ENCODE measurements around the gene PRR16. TPM values are rescaled to one million over a fixed set of nuclear protein-coding genes. Genes with fewer than 3 reads are reported as not detected.

PRR16 gene
- total and polyA plus RNA-seq, 4 experiments from 2014 or later: not detected

DNA sequence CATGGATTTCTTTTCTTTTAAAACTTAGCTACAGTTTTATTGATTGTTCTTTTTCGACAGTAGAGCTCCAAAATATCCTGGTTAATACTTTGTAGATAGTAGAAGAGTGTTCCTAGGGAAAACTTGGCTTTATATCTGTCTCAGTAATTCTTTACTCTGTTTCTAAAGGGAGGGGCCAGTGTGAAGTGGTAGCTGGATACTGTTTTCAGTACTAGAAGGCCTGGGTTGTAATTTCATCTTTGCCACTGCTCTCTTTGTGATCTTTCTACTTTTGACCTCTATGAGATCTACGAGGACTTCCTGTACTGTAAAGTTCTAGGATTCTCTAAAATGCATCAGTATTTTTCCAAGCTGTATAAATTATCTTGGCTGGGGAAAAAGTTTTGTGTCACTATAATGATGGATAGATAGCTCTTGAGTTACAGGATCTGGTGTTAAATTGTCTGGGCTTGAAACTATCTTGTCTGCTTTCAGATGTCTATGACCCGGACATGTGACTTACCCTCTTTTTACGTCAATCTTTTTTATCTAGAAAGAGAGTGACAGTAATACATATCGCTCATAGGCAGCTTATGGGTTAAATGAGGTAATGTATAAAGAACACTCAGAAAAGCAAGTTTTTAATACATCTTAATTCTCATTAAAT, 53.6 kb downstream of the PRR16 start:
- Histone ChIP-seq H3K4me3 (ENCODE audit: low read length in 2 of 2) (no peak overlapping the region), H3K36me3 (ENCODE audit: insufficient read depth, low read length) (no peaks in the 10 kb centered on the region), H3K4me1 (ENCODE audit: insufficient read depth, low read length) (no peaks in the 10 kb centered on the region), H3K27ac (ENCODE audit: low read depth, low read length) (no peak overlapping the region), H3K9me3 (ENCODE audit: control insufficient read depth in 1 of 2, low read length in 2 of 2) (no peaks in the 10 kb centered on the region), H3K27me3 (ENCODE audit: insufficient read depth, low read length) (no peaks in the 10 kb centered on the region)
- intact Hi-C loops (cut with micrococcal nuclease): no loop called here
- H3K9me3 Mint-ChIP-seq: peaks cover 0 to 10% (median 3%) of the 10 kb centered on the region in 8 donors
- H3K4me1 Mint-ChIP-seq: no peaks in the 10 kb centered on the region
- H3K36me3 Mint-ChIP-seq: no peaks in the 10 kb centered on the region
- no peaks in the 10 kb centered on the region for H3K27me3 Mint-ChIP-seq
- no peak for DNase-seq
- POLR2A ChIA-PET (ENCODE audit: partially characterized antibody): no interaction called here
- H3K27ac Mint-ChIP-seq: no peak overlapping the region
- CTCF ChIA-PET (ENCODE audit: partially characterized antibody): no interaction called here
- H3K4me3 Mint-ChIP-seq: no peak overlapping the region

GRCh38 chr5:120518581-120518980, 54.5 kb downstream of the PRR16 start:
- peaks cover 0 to 9% (median 2%) of the 10 kb centered on the region in 8 donors for H3K9me3 Mint-ChIP-seq
- no peaks in the 10 kb centered on the region for H3K36me3 Mint-ChIP-seq
- no peak overlapping the region for H3K4me3 ChIP-seq (ENCODE audit: low read length in 2 of 2)
- no peak overlapping the region for H3K4me3 Mint-ChIP-seq
- DNase-seq: no peak
- CTCF ChIA-PET (ENCODE audit: partially characterized antibody): no interaction called here
- no peaks in the 10 kb centered on the region for H3K9me3 ChIP-seq (ENCODE audit: control insufficient read depth in 1 of 2, low read length in 2 of 2)
- intact Hi-C loops (cut with micrococcal nuclease): no loop called here
- no peaks in the 10 kb centered on the region for H3K4me1 Mint-ChIP-seq
- no peak overlapping the region for H3K27ac Mint-ChIP-seq
- no peaks in the 10 kb centered on the region for H3K27me3 ChIP-seq (ENCODE audit: insufficient read depth, low read length)
- H3K4me1 ChIP-seq (ENCODE audit: insufficient read depth, low read length): no peaks in the 10 kb centered on the region
- H3K36me3 ChIP-seq (ENCODE audit: insufficient read depth, low read length): no peaks in the 10 kb centered on the region
- POLR2A ChIA-PET (ENCODE audit: partially characterized antibody): no interaction called here
- H3K27me3 Mint-ChIP-seq: no peaks in the 10 kb centered on the region
- no peak overlapping the region for H3K27ac ChIP-seq (ENCODE audit: low read depth, low read length)

- ChIA-PET CTCF (ENCODE audit: partially characterized antibody) (no interaction called here), POLR2A (ENCODE audit: partially characterized antibody) (no interaction called here)
- Histone ChIP-seq H3K36me3 (ENCODE audit: insufficient read depth, low read length) (no peaks in the 10 kb centered on the region), H3K27ac (ENCODE audit: low read depth, low read length) (no peak overlapping the region), H3K27me3 (ENCODE audit: insufficient read depth, low read length) (no peaks in the 10 kb centered on the region), H3K9me3 (ENCODE audit: control insufficient read depth in 1 of 2, low read length in 2 of 2) (no peaks in the 10 kb centered on the region), H3K4me3 (ENCODE audit: low read length in 2 of 2) (no peak overlapping the region), H3K4me1 (ENCODE audit: insufficient read depth, low read length) (no peaks in the 10 kb centered on the region)
- DNase-seq: no peak
- Mint-ChIP-seq H3K36me3 (no peaks in the 10 kb centered on the region), H3K4me1 (no peaks in the 10 kb centered on the region), H3K27me3 (no peaks in the 10 kb centered on the region), H3K4me3 (no peak overlapping the region), H3K9me3 (peaks cover 0 to 3% (median under 1%) of the 10 kb centered on the region in 8 donors), H3K27ac (no peak overlapping the region)
- intact Hi-C loops (cut with micrococcal nuclease): no loop called here
These were observed 63.2 kb downstream of the PRR16 start for GRCh38 chr5:120527251-120527650.

GRCh38 chr5:120528609-120529008, 64.5 kb downstream of the PRR16 start:
- intact Hi-C loops (cut with micrococcal nuclease): no loop called here

DNA sequence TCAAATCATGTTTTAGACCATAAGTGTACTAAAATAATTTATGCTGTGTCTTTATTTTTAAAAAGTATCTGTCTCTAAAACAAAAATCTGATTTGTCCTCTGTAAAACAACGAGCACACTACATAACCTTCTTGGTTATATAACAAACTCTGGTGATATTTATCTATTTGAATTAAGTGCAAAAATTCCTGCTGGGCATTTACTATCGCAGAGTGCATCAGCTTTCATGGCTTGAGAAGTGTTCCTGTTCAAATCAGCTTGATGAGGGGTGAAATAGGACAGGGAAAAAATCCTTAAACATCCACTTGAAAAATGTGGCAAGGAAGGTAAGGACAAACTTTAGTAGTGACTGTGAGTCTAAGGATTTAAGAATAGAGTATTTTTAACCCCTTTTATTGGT, 65.3 kb downstream of the PRR16 start:
- Mint-ChIP-seq H3K4me3 (no peak overlapping the region), H3K27ac (no peak overlapping the region), H3K9me3 (peaks cover 0 to 3% (median 0%) of the 10 kb centered on the region in 8 donors), H3K4me1 (no peaks in the 10 kb centered on the region), H3K27me3 (no peaks in the 10 kb centered on the region), H3K36me3 (no peaks in the 10 kb centered on the region)
- Histone ChIP-seq H3K27me3 (ENCODE audit: insufficient read depth, low read length) (no peaks in the 10 kb centered on the region), H3K4me3 (ENCODE audit: low read length in 2 of 2) (no peak overlapping the region), H3K36me3 (ENCODE audit: insufficient read depth, low read length) (no peaks in the 10 kb centered on the region), H3K9me3 (ENCODE audit: control insufficient read depth in 1 of 2, low read length in 2 of 2) (no peaks in the 10 kb centered on the region), H3K4me1 (ENCODE audit: insufficient read depth, low read length) (no peaks in the 10 kb centered on the region), H3K27ac (ENCODE audit: low read depth, low read length) (no peak overlapping the region)
- no peak for DNase-seq
- intact Hi-C loops (cut with micrococcal nuclease): no loop called here
- ChIA-PET POLR2A (ENCODE audit: partially characterized antibody) (no interaction called here), CTCF (ENCODE audit: partially characterized antibody) (no interaction called here)

More at GRCh38 chr5:120528609-120529008, 64.5 kb downstream of the PRR16 start:
- Mint-ChIP-seq H3K27me3 (no peaks in the 10 kb centered on the region), H3K27ac (no peak overlapping the region), H3K9me3 (peaks cover 0 to 3% (median 0%) of the 10 kb centered on the region in 8 donors), H3K4me1 (no peaks in the 10 kb centered on the region), H3K36me3 (no peaks in the 10 kb centered on the region), H3K4me3 (no peak overlapping the region)
- no peak for DNase-seq
- Histone ChIP-seq H3K27ac (ENCODE audit: low read depth, low read length) (no peak overlapping the region), H3K4me3 (ENCODE audit: low read length in 2 of 2) (no peak overlapping the region), H3K27me3 (ENCODE audit: insufficient read depth, low read length) (no peaks in the 10 kb centered on the region), H3K36me3 (ENCODE audit: insufficient read depth, low read length) (no peaks in the 10 kb centered on the region), H3K9me3 (ENCODE audit: control insufficient read depth in 1 of 2, low read length in 2 of 2) (no peaks in the 10 kb centered on the region), H3K4me1 (ENCODE audit: insufficient read depth, low read length) (no peaks in the 10 kb centered on the region)
- ChIA-PET CTCF (ENCODE audit: partially characterized antibody) (no interaction called here), POLR2A (ENCODE audit: partially characterized antibody) (no interaction called here)

DNA sequence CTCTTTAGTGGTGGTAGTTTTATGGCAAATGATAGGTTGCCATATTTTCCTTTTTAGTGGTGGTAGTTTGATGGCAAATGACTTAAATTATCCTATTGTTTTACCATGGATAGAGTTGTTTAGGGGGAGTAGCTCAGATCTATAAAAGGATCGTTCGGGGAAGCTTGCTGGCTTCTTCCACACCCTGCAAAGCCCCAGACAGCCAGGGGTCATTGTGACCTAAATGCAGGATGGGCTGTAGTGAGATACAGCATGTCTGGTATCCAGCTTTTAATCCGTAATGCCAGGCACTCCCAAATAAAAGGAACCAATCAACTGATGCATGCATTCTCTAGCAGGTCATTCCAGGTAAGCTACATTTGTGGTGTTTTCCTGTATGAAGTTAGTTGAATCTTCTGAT, 67.1 kb downstream of the PRR16 start:
- Histone ChIP-seq H3K36me3 (ENCODE audit: insufficient read depth, low read length) (no peaks in the 10 kb centered on the region), H3K9me3 (ENCODE audit: control insufficient read depth in 1 of 2, low read length in 2 of 2) (no peaks in the 10 kb centered on the region), H3K27me3 (ENCODE audit: insufficient read depth, low read length) (no peaks in the 10 kb centered on the region), H3K4me3 (ENCODE audit: low read length in 2 of 2) (no peak overlapping the region), H3K27ac (ENCODE audit: low read depth, low read length) (no peak overlapping the region), H3K4me1 (ENCODE audit: insufficient read depth, low read length) (no peaks in the 10 kb centered on the region)
- H3K4me3 Mint-ChIP-seq: no peak overlapping the region
- H3K9me3 Mint-ChIP-seq: peaks cover 0 to 3% (median 0%) of the 10 kb centered on the region in 8 donors
- no peaks in the 10 kb centered on the region for H3K27me3 Mint-ChIP-seq
- POLR2A ChIA-PET (ENCODE audit: partially characterized antibody): no interaction called here
- CTCF ChIA-PET (ENCODE audit: partially characterized antibody): no interaction called here
- intact Hi-C loops (cut with micrococcal nuclease): no loop called here
- no peak overlapping the region for H3K27ac Mint-ChIP-seq
- no peaks in the 10 kb centered on the region for H3K4me1 Mint-ChIP-seq
- H3K36me3 Mint-ChIP-seq: no peaks in the 10 kb centered on the region
- DNase-seq: no peak

DNA sequence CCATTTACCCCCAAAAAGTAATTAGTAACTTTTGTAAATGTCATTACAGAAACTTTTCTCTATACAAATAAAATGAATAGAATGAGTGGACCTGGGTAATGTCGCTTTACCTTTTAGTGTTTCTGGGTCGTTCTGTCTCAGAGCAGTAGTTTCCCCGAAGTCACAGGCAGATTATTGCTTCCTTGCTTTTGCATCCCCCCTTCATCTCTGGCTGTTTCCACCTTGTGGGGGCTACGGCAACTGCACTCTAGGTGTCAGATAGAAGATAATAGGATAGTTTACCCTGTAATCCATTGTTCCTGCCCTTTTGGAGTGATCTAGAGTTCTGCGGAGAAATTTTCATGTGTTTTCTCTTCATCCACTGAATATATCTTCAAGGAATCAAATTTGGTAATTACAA, 68.7 kb downstream of the PRR16 start:
- Histone ChIP-seq H3K4me1 (ENCODE audit: insufficient read depth, low read length) (no peaks in the 10 kb centered on the region), H3K36me3 (ENCODE audit: insufficient read depth, low read length) (no peaks in the 10 kb centered on the region), H3K9me3 (ENCODE audit: control insufficient read depth in 1 of 2, low read length in 2 of 2) (no peaks in the 10 kb centered on the region), H3K4me3 (ENCODE audit: low read length in 2 of 2) (no peak overlapping the region), H3K27me3 (ENCODE audit: insufficient read depth, low read length) (no peaks in the 10 kb centered on the region), H3K27ac (ENCODE audit: low read depth, low read length) (no peak overlapping the region)
- DNase-seq: no peak
- Mint-ChIP-seq H3K27me3 (no peaks in the 10 kb centered on the region), H3K4me1 (no peaks in the 10 kb centered on the region), H3K27ac (no peak overlapping the region), H3K36me3 (no peaks in the 10 kb centered on the region), H3K4me3 (no peak overlapping the region), H3K9me3 (peaks cover 0 to 4% (median 0%) of the 10 kb centered on the region in 8 donors)
- ChIA-PET CTCF (ENCODE audit: partially characterized antibody) (no interaction called here), POLR2A (ENCODE audit: partially characterized antibody) (no interaction called here)
- intact Hi-C loops (cut with micrococcal nuclease): no loop called here

DNA sequence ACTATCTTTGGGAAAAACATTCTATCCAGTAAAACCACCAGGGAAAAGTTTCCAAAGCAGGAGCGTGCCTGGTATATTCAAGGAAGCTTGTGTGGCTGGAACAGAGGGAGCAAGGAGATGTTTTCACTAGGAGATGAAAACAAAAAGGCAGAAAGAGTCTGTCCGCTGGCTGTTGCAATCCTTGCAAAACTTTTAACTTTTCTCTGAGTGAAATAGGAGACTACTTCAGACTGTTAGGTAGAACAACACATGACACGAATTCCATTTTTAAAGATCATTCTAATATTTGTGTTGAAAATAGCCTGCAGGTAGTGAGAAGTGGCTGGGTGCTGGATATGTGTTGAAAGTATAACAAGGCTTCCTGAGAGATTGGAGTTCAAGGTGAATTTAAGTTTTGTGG, 69.5 kb downstream of the PRR16 start:
- no peak for DNase-seq
- ChIA-PET CTCF (ENCODE audit: partially characterized antibody) (no interaction called here), POLR2A (ENCODE audit: partially characterized antibody) (no interaction called here)
- intact Hi-C loops (cut with micrococcal nuclease): no loop called here
- Histone ChIP-seq H3K4me1 (ENCODE audit: insufficient read depth, low read length) (no peaks in the 10 kb centered on the region), H3K9me3 (ENCODE audit: control insufficient read depth in 1 of 2, low read length in 2 of 2) (no peaks in the 10 kb centered on the region), H3K27me3 (ENCODE audit: insufficient read depth, low read length) (no peaks in the 10 kb centered on the region), H3K4me3 (ENCODE audit: low read length in 2 of 2) (no peak overlapping the region), H3K27ac (ENCODE audit: low read depth, low read length) (no peak overlapping the region), H3K36me3 (ENCODE audit: insufficient read depth, low read length) (no peaks in the 10 kb centered on the region)
- Mint-ChIP-seq H3K4me1 (no peaks in the 10 kb centered on the region), H3K4me3 (no peak overlapping the region), H3K36me3 (no peaks in the 10 kb centered on the region), H3K27me3 (no peaks in the 10 kb centered on the region), H3K9me3 (peaks cover 0 to 4% (median 0%) of the 10 kb centered on the region in 8 donors), H3K27ac (no peak overlapping the region)

Measured in CD4-positive, alpha-beta memory T cell (primary cell).